Activated naive CD8-positive, alpha-beta T cell treated with anti-CD3 and anti-CD28 coated beads for 36 hours (primary cell): ENCODE measurements around the gene STRIP1. TPM values are rescaled to one million over a fixed set of nuclear protein-coding genes. Genes with fewer than 3 reads are reported as not detected.

ENCODE experiments used
- DNase-seq: peaks from one replicate; pipeline ENCODE4 v3.0.0; 2021
- H3K27ac Mint-ChIP-seq: one replicate; pipeline ENCODE4 v1.8.0; 2022; ENCODE audit warnings: mild to moderate bottlenecking, moderate library complexity, mixed read lengths
- H3K27me3 Mint-ChIP-seq: one replicate; pipeline ENCODE4 v1.8.0; 2022; ENCODE audit warnings: mild to moderate bottlenecking, mixed read lengths
- H3K36me3 Mint-ChIP-seq: one replicate; pipeline ENCODE4 v1.8.0; 2021; ENCODE audit warnings: mild to moderate bottlenecking, mixed read lengths
- H3K4me1 Mint-ChIP-seq: one replicate; pipeline ENCODE4 v1.8.0; 2021; ENCODE audit warnings: mixed read lengths
- H3K4me3 Mint-ChIP-seq: one replicate; pipeline ENCODE4 v1.8.0; 2022; ENCODE audit warnings: mild to moderate bottlenecking, moderate library complexity, mixed read lengths
- H3K9me3 Mint-ChIP-seq: one replicate; pipeline ENCODE4 v1.8.0; 2022; ENCODE audit warnings: mixed read lengths
- total RNA-seq, 2 experiments: library from RNA; stranded (reverse); gene quantifications; one replicate each; pipeline ENCODE4 v1.2.3, GENCODE V29; 2021

Gene STRIP1
- total RNA-seq, 2 experiments from 2014 or later, result 29.9 to 31.8 TPM

GRCh38 chr1:110055493-110056284, 21.3 kb downstream of the STRIP1 start:
- peaks cover 16% of the 10 kb centered on the region for H3K36me3 Mint-ChIP-seq
- no peaks in the 10 kb centered on the region for H3K9me3 Mint-ChIP-seq
- no peak overlapping the region for H3K4me3 Mint-ChIP-seq
- H3K4me1 Mint-ChIP-seq, result peaks cover 1% of the 10 kb centered on the region
- DNase-seq, result no peak
- no peak overlapping the region for H3K27ac Mint-ChIP-seq
- H3K27me3 Mint-ChIP-seq, result no peaks in the 10 kb centered on the region

DNA sequence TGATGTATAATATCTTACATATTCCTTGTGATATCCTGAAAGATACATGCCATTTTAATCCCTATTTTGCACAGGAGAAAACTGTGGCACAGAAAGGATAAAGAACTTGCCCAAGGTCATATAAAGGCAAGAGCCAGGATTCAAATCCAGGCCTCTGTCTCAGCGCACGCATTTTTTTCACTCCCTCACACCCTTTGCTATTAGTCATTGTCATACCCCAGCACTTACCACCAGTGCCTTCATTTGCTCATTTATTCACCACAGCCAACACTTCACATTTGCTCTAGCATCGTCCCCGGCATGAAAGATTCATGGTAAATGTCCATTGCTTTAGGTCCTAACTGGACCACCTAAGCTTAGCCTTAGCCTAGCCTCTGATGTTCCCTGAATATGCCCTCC, 21.9 kb downstream of the STRIP1 start:
- no peak overlapping the region for H3K27ac Mint-ChIP-seq

DNA sequence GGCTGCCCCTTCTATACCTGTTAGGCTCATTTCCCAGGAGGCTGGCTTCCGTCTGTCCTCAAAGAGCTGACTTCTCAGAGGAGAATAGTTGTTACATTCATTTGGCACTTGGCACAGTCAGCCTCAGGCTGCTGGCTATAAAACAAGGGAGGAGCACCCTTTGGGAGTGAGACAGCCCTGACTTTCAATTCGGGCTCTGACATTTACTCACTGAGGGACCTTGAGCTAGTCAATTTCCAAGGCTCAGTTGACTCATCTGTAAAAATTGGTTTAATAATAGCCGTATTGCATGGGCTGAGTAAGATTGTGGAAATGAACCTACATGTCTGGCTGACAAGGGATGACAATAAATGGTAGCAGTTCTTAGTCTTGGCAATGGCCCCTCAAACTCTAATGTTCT, 22.4 kb downstream of the STRIP1 start:
- no peak overlapping the region for H3K4me3 Mint-ChIP-seq
- no peaks in the 10 kb centered on the region for H3K27me3 Mint-ChIP-seq
- no peak overlapping the region for H3K27ac Mint-ChIP-seq
- H3K36me3 Mint-ChIP-seq, result peaks cover 16% of the 10 kb centered on the region
- H3K4me1 Mint-ChIP-seq, result peaks cover 1% of the 10 kb centered on the region
- DNase-seq, result no peak
- no peaks in the 10 kb centered on the region for H3K9me3 Mint-ChIP-seq

More for the DNA sequence above, 21.9 kb downstream of the STRIP1 start:
- Mint-ChIP-seq H3K4me1 (peaks cover 1% of the 10 kb centered on the region), H3K27me3 (no peaks in the 10 kb centered on the region), H3K9me3 (no peaks in the 10 kb centered on the region), H3K36me3 (peaks cover 16% of the 10 kb centered on the region), H3K4me3 (no peak overlapping the region)
- DNase-seq, result no peak

DNA sequence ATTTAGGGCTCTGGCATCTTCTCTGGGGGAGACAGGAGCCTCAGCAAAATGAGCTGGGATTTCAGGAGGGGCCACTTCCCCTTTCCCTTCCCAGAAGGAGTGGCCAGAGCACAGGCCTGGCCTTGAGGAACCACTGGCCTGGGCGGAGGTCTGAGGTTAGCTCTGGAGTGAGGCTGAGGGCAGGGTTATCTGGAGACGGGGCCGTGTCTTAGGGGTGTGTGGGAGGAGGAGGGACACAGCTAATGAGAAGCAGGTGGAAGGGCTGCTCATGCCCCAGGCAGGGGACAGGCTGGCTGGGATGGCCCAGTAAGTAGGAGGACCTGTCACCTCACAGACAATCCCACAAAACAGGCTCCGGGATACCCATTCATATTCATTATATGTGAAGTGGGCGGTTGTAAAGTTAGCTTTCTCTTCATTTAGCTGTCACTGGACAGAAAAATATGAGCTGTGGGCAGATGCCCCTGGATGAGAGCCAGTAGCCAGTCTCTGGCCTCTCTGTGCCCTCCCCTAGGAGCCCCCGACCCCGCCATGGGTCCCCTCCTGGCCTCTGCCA, 23.6 kb downstream of the STRIP1 start:
- Mint-ChIP-seq H3K27ac (no peak overlapping the region), H3K4me1 (peaks cover 1% of the 10 kb centered on the region), H3K36me3 (peaks cover 15% of the 10 kb centered on the region), H3K27me3 (no peaks in the 10 kb centered on the region), H3K4me3 (no peak overlapping the region), H3K9me3 (no peaks in the 10 kb centered on the region)
- DNase-seq, result no peak

- no peaks in the 10 kb centered on the region for H3K27me3 Mint-ChIP-seq
- H3K27ac Mint-ChIP-seq, result no peak overlapping the region
- peaks cover 1% of the 10 kb centered on the region for H3K4me1 Mint-ChIP-seq
- H3K36me3 Mint-ChIP-seq, result peaks cover 13% of the 10 kb centered on the region
- H3K4me3 Mint-ChIP-seq, result no peak overlapping the region
- no peaks in the 10 kb centered on the region for H3K9me3 Mint-ChIP-seq
- no peak for DNase-seq
These were observed 24.2 kb downstream of the STRIP1 start for GRCh38 chr1:110058591-110058990.

- no peak overlapping the region for H3K27ac Mint-ChIP-seq
- peaks cover 7% of the 10 kb centered on the region for H3K36me3 Mint-ChIP-seq
- no peaks in the 10 kb centered on the region for H3K27me3 Mint-ChIP-seq
These were observed 24.9 kb downstream of the STRIP1 start for GRCh38 chr1:110059133-110059863.

GRCh38 chr1:110060034-110060661, 25.7 kb downstream of the STRIP1 start:
- peaks cover 6% of the 10 kb centered on the region for H3K36me3 Mint-ChIP-seq
- DNase-seq, result peak; percentile 75
- H3K4me1 Mint-ChIP-seq, result peaks cover 1% of the 10 kb centered on the region
- no peaks in the 10 kb centered on the region for H3K9me3 Mint-ChIP-seq
- H3K27me3 Mint-ChIP-seq, result no peaks in the 10 kb centered on the region
- H3K27ac Mint-ChIP-seq, result no peak overlapping the region
- H3K4me3 Mint-ChIP-seq, result no peak overlapping the region

More at GRCh38 chr1:110059133-110059863, 24.9 kb downstream of the STRIP1 start:
- Mint-ChIP-seq H3K9me3 (no peaks in the 10 kb centered on the region), H3K4me3 (no peak overlapping the region), H3K4me1 (peaks cover 1% of the 10 kb centered on the region)
- DNase-seq, result no peak

GRCh38 chr1:110060662-110061060, 26.2 kb downstream of the STRIP1 start:
- H3K36me3 Mint-ChIP-seq, result peaks cover 6% of the 10 kb centered on the region
- no peak overlapping the region for H3K27ac Mint-ChIP-seq
- no peaks in the 10 kb centered on the region for H3K27me3 Mint-ChIP-seq
- H3K9me3 Mint-ChIP-seq, result no peaks in the 10 kb centered on the region
- no peak for DNase-seq
- no peak overlapping the region for H3K4me3 Mint-ChIP-seq
- H3K4me1 Mint-ChIP-seq, result peaks cover 1% of the 10 kb centered on the region

DNA sequence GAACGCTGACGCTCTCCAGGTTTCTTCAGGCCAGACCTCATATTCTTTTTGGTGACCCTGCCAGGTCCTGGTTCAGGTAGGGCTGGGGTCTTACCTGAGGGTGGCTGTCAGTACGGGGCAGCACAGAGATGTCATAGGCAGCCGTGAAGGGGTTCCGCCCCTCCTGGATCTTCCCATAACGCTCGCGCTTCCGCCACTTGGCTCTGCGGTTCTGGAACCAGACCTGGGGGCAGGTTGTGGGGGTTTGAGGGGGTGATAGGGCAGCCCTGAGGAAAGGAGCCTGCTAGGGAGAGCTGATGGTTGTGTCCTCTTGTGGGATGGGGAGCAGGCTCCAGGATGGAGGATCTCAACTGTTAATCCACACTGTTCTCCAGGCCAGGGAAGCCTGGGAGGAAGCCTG, 26.9 kb downstream of the STRIP1 start:
- Mint-ChIP-seq H3K9me3 (no peaks in the 10 kb centered on the region), H3K27me3 (peaks cover 2% of the 10 kb centered on the region), H3K4me3 (no peak overlapping the region), H3K27ac (no peak overlapping the region), H3K36me3 (peaks cover 6% of the 10 kb centered on the region), H3K4me1 (peaks cover 1% of the 10 kb centered on the region)
- no peak for DNase-seq

GRCh38 chr1:110062612-110063011, 28.2 kb downstream of the STRIP1 start:
- H3K36me3 Mint-ChIP-seq, result peaks cover 5% of the 10 kb centered on the region
- no peak overlapping the region for H3K27ac Mint-ChIP-seq
- H3K4me3 Mint-ChIP-seq, result no peak overlapping the region
- H3K4me1 Mint-ChIP-seq, result peaks cover 1% of the 10 kb centered on the region
- no peaks in the 10 kb centered on the region for H3K9me3 Mint-ChIP-seq
- H3K27me3 Mint-ChIP-seq, result peaks cover 15% of the 10 kb centered on the region
- DNase-seq, result no peak

DNA sequence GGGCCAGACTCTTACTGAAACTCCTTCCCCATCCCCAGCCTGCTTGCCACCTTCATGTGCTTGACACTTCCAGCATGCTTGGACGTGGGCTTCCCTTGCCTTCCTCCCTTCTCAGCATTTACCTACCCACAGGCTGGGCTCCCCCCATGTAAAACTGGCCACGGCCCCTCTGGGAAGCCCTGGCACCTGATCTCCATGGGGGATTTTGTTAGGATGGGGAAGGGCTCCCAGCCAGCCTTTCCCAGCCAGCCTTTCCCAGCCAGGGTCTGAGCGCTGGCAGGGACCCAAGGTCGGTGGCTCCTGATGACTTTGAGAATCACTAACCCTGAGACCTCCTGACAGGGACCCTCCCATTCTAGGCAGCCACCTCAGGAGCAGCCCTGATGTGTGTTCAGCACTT, 29.4 kb downstream of the STRIP1 start:
- peaks cover 5% of the 10 kb centered on the region for H3K36me3 Mint-ChIP-seq
- no peaks in the 10 kb centered on the region for H3K9me3 Mint-ChIP-seq
- H3K27me3 Mint-ChIP-seq, result peaks cover 27% of the 10 kb centered on the region
- peaks cover 6% of the 10 kb centered on the region for H3K4me1 Mint-ChIP-seq
- no peak for DNase-seq
- no peak overlapping the region for H3K4me3 Mint-ChIP-seq
- no peak overlapping the region for H3K27ac Mint-ChIP-seq

DNA sequence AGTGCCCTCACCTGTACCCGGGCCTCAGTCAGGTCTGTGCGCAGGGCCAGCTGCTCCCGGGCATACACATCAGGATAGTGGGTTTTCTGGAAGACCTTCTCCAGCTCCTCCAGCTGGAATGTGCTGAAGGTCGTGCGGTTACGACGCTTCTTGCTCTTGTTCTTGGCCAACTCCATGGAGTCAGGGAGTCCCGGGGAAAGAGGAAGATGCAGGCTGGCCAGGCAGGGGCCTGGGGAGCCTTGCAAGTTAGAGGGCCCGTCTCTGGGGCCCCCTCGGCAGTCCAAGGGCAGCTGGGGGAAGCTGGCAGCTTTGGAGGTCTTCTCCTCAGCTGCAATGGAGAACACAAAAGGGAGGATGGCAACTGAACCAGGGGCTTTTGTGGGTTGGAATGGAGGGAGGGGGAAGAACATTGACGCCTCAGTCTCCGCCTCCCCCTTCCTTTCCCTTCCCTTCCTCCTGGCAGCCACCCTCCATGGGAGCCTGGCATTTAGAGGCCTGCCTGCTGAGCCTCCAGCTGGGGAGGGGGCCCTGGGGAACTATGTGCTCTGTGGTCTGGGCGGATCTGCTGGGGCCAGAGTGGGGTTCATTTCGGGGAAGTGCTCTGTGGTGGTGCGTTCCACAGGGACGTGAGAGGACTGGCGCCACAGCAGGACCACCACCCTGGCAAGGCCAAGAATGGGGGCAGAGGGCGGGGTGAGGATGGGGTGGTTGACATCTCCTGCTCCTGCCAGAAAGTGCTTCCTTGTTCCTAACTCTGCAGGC, 30.3 kb downstream of the STRIP1 start:
- H3K27ac Mint-ChIP-seq, result no peak overlapping the region
- peaks cover 37% of the 10 kb centered on the region for H3K27me3 Mint-ChIP-seq
- peaks cover 6% of the 10 kb centered on the region for H3K4me1 Mint-ChIP-seq
- no peaks in the 10 kb centered on the region for H3K9me3 Mint-ChIP-seq
- peaks cover 5% of the 10 kb centered on the region for H3K36me3 Mint-ChIP-seq
- DNase-seq, result no peak
- no peak overlapping the region for H3K4me3 Mint-ChIP-seq

- Mint-ChIP-seq H3K27ac (no peak overlapping the region), H3K4me1 (peaks cover 5% of the 10 kb centered on the region), H3K27me3 (peaks cover 44% of the 10 kb centered on the region), H3K9me3 (no peaks in the 10 kb centered on the region), H3K36me3 (no peaks in the 10 kb centered on the region), H3K4me3 (no peak overlapping the region)
- DNase-seq, result no peak
These were observed 31.4 kb downstream of the STRIP1 start for GRCh38 chr1:110065841-110066240.

DNA sequence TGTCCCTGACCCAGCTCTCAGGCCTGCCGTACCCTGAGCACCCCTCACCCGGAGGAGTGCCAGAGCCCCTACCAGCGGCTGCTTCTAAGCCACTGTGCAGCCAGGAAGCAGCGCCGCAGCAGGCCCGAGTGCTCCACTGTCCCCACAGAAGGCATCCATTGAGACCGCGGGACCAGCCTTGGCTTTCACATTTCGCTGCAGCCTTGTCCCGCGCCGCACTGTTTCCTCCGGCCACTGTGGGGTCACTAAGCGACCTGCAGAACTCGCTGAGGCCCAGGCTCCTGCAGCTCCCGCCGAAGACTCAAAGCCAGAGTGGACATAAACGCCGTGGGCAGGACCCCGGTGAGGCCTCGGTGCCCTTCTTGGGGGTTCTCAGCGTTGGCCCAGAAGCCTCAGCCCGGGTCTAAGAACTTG, 33.1 kb downstream of the STRIP1 start:
- Mint-ChIP-seq H3K4me1 (peaks cover 5% of the 10 kb centered on the region), H3K27ac (no peak overlapping the region), H3K9me3 (no peaks in the 10 kb centered on the region), H3K36me3 (no peaks in the 10 kb centered on the region), H3K27me3 (peaks cover 60% of the 10 kb centered on the region), H3K4me3 (no peak overlapping the region)
- DNase-seq, result no peak
